ENCODE data around the gene PPP1CB.

DNA sequence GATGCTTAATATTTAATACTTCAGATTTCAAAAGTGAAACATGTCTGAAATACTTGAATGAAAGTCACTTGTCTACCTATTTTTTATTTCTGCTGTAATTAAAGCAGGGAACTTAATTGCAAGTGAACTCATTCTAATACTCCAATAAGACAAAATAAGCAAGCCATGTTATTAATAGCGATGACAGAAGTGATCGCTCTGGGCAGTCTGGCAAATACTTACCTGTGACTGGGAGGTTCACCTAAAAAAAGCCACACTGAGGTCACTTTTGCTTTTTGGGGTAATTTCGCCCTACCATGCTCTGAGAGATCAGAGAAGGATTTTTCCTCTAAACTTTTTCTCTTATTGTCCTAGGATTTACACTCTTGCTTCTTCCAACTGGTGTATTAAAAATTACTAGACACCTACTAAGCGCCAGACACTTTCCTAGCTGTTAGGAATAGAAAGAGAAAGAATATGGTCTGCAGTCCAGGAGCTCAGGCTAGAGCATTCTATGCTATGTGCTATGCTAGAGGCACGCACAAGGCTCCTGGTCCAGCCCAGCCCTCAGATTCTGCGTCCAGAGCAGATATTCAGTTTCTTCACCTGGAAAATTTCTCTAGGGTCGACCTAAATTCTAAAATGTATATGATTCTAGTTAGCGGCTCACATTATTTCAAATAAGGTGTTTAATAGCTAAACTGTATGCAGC is 26.5 kb upstream of the PPP1CB start:
- TF ChIP-seq, protein P1, sequence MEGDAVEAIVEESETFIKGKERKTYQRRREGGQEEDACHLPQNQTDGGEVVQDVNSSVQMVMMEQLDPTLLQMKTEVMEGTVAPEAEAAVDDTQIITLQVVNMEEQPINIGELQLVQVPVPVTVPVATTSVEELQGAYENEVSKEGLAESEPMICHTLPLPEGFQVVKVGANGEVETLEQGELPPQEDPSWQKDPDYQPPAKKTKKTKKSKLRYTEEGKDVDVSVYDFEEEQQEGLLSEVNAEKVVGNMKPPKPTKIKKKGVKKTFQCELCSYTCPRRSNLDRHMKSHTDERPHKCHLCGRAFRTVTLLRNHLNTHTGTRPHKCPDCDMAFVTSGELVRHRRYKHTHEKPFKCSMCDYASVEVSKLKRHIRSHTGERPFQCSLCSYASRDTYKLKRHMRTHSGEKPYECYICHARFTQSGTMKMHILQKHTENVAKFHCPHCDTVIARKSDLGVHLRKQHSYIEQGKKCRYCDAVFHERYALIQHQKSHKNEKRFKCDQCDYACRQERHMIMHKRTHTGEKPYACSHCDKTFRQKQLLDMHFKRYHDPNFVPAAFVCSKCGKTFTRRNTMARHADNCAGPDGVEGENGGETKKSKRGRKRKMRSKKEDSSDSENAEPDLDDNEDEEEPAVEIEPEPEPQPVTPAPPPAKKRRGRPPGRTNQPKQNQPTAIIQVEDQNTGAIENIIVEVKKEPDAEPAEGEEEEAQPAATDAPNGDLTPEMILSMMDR (IDR thresholded peaks at IDR 0.05) = no peak
- TF ChIP-seq EP300 (IDR thresholded peaks at IDR 0.05) (no peak), POLR2A (IDR thresholded peaks at IDR 0.05) (no peak), POLR2AphosphoS5 (IDR thresholded peaks at IDR 0.05) (no peak)
